ENCODE measurements around the gene UBAC1.

DNA sequence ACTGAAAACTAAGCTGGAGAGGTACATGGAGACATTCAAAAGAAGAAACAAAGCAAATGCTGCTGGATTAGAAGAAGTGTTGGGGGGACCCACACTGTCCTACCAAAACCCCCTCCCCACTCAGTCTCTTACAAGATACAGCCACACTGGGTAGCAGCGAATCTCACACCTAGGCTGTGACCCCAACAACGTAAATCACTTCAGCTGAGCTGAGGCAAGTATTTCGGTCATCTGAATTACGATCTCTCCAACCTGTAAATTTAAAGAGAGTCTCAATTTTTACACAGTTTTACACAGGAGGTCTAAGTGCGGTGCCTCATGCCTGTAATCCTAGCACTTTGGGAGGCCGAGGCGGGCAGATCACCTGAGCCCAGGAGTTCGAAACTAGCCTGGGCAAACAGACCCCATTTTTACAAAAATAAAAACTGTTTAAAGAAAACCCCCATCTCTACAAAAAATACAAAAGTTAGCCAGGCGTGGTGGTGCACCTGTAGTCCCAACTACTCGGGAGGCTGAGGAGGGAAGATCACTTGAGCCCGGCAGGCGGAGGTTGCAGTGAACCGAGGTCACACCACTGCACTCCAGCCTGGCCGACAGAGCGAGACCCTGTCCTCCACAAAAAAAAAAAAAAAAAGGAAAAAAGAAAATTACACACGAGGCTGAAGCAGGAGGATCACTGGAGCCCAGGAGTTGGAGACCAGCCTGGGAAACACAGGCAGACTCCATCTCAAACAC lies 57.2 kb downstream of the UBAC1 start:
- no peak for TF ChIP-seq POLR2A (IDR thresholded peaks at IDR 0.05)
- TF ChIP-seq, protein P1, sequence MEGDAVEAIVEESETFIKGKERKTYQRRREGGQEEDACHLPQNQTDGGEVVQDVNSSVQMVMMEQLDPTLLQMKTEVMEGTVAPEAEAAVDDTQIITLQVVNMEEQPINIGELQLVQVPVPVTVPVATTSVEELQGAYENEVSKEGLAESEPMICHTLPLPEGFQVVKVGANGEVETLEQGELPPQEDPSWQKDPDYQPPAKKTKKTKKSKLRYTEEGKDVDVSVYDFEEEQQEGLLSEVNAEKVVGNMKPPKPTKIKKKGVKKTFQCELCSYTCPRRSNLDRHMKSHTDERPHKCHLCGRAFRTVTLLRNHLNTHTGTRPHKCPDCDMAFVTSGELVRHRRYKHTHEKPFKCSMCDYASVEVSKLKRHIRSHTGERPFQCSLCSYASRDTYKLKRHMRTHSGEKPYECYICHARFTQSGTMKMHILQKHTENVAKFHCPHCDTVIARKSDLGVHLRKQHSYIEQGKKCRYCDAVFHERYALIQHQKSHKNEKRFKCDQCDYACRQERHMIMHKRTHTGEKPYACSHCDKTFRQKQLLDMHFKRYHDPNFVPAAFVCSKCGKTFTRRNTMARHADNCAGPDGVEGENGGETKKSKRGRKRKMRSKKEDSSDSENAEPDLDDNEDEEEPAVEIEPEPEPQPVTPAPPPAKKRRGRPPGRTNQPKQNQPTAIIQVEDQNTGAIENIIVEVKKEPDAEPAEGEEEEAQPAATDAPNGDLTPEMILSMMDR (IDR thresholded peaks at IDR 0.05 in 4 of 5, conservative IDR thresholded peaks at IDR 0.05 in 1 of 5) = no peak

All from gastrocnemius medialis (tissue), 4 donors.